DMS79 (cell line): Measurements from ENCODE around the gene NPLOC4.

Experiments used
- DNase-seq: peaks from one replicate; lab custom pipeline; 2025; lab: John Stamatoyannopoulos, UW

The NPLOC4 gene

DNA sequence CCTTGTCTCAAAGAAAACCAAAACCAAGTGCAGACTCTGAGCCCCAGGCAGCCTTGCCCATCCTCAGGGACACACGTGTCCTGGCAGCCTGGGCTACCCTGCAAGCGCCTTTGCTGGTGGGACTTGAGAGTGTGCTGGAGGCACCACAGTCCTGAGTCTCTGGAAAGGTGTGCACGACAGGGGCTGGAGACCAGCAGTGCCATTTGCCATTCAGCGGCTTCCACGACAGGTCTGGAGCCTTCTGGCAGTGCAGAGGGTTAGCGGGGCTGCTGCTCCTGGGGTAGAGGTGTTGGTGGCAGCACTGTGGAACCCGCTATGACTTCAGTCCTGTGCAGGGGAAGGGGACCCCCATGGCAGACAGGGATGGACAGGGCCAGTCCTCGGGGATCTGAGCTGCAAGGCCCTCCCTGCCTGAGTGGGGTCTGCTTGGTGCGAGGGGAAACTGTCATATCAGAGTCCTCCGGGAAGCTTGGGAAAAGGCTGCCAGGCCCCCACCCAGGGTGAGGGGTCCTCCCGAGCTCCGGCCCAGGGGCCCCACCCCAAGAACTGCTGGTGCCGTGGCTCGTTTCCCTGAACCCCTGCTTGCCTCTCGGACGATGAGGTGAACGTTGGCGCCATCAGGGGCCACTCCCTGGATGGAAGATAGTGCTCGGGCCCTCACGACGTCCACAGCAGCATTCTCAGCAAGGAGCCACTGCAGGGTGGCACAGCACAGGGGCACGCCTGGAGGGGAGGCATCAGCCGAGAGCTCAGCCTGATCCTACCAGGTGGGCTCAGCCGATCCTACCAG, 91.6 kb downstream of the NPLOC4 start:
- no peak for DNase-seq

DNA sequence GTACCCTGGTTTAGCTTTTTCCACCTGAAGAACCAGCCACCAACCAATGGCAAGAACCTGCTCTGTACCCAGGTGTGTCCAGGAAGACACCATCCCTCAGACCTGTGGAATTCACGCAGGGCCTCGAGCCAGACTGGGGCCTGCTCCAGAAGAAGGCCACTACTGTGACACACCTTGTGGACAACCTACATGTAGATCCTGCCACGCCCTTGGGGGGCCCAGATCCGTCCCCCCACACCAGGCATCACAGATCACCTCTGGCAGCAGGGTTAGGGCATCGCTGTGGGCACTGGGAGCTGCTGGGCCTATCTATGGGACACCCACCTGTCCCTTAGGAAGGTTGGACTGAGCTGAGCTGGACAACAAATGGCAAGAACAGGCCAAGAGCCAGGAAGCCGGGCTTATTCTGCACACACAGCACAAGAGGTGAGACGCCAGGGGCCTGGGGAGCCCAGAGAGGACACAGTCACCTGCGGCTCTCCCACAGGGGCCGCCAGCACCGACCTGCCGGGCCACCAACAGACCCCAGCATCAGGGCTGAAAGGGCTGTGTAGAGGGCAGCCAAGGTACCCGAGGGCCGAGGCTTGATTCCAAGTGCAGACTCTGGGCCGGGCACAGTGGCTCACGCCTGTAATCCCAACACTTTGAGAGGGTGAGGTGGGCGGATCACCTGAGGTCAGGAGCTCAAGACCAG, 92.5 kb downstream of the NPLOC4 start:
- no peak for DNase-seq

DNA sequence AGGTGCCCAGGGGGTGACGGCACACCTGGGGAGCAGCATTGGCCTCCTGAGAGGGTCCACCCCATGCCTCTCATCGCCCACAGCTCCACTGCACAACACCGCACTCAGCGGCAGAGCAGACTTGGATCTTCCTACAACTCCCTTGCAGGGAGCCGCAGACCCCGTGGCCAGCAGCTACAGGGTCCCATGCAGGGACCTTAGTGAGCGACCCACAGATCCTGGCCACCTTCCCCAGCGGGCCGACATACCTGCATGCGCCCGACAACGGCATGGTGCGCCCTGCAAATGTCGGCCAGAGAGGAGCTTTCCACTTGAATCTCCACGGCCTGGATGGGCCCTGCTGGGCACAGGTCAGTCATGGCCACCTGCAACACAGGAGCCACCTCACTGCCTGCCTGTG, 93.2 kb downstream of the NPLOC4 start:
- no peak for DNase-seq

GRCh38 chr17:81543339-81543675, 93.6 kb downstream of the NPLOC4 start:
- no peak for DNase-seq

- DNase-seq = no peak
Measured at GRCh38 chr17:81542431-81543338, 94.2 kb downstream of the NPLOC4 start.

DNA sequence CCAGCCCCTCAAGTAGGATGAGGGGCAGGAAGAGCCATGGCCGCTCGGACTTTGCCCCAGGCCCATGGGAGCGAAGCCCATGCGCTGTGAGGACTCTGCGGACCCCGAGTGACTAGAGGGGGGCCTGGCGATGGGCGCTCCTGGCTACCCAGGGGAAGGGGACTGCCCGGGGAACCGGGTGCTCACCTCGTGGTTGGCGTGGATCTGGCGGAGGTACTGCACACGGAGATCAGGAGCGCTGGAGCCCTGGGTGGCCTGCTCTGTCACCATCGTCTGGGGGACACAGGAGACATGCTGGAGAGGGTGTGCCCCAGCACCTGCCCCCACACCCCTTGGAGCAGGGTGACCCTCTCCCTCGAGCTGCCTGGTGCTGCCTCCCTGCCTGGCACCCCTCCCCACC, 95.8 kb downstream of the NPLOC4 start:
- DNase-seq = no peak

DNA sequence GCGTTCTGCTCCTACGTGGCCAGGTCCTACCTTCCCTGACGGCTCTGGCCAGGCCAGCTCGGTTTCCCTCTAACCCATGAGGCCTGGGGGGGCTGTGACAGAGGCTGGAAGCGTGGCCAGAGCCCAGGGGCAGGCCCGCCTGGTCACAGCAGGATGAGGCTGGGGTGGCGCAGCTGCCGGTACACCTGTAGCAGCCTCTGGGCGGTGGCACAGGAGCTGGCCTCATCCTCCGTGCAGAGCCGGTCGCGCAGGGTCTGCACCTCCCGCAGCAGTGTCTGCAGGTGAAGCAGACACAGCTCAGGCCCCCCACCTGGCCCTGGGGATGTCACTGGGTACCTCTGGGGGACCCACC, 96.3 kb downstream of the NPLOC4 start:
- DNase-seq = no peak

DNA sequence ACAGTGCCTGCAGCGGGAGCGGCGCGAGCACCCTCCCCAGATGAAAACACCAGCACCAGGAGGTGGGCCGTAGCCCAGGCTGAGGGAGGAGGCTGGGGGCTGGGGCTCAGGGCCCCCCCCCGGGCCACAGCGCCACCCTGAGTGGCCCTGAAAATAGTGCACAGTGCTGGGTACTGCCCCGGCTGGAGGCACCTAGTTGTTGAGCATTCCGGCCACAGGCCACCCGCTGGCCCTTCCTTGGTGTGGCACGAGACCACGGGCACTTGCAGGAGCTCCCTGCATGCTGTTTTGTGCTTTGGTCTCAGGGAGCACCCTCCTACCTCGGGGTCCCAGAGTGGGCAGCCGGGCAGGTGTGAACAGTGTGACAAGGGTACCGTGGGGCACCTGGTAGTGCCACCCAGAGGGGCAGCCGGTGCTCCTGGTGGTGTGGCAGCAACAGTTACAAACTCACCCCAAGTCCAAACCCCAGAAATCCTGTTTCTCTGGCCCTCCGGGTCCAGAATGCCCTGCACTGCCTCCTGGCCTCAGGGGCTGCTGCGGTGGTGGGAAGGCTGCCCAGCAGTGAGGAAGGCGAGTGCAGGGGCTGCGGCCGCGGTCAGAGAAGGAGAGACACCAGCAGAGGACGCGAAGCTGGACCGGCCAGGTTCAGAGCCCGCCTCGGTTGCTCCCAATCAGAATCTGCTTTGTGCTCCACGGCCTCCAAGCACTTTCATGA, 96.8 kb downstream of the NPLOC4 start:
- DNase-seq = no peak

- no peak for DNase-seq
Measured at GRCh38 chr17:81539571-81539900, 97.4 kb downstream of the NPLOC4 start.

DNA sequence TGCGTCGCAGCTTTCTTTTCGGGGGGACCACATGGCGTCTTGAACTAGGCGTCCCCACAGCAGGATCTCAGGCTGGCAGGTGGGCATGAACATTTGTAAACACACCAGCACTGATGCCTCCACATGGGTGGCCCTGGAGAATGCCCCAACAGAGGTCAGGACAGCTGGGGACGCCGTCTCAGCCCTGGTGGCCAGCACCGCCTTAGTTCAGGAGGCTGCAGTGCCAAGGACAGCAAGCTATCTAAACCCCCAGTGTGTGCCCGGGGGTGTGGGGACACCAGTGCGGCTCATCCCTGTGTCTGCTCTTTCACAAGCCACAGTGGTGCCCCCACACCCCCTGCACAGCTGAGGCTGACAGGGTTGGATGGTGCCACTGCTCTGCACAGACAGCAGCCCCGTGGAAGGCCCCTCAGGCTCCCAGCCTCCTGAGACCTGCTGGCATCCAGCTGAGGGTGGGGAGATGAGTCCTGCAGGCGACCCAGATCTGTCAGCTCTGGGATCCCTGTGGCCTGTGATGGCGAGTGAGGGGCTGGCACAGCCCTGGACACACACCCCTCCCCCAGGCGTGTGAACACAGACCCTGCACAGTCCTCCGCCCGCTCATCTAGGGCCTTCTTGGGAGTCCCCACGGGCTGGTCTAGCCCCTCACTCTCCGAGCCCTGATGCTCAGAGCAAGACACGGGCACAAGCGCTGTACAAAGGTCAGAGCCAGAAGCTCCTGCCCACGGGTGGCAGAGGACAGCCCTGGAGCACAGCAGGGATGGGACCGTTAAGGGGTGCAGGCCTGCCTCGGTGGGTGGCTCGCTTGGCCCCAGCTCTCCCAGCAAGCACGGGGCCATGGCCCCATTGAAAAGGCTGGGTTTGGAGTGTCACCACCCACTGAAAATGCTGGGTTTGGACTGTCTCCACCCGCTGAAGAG, 98.0 kb downstream of the NPLOC4 start:
- DNase-seq = no peak

DNA sequence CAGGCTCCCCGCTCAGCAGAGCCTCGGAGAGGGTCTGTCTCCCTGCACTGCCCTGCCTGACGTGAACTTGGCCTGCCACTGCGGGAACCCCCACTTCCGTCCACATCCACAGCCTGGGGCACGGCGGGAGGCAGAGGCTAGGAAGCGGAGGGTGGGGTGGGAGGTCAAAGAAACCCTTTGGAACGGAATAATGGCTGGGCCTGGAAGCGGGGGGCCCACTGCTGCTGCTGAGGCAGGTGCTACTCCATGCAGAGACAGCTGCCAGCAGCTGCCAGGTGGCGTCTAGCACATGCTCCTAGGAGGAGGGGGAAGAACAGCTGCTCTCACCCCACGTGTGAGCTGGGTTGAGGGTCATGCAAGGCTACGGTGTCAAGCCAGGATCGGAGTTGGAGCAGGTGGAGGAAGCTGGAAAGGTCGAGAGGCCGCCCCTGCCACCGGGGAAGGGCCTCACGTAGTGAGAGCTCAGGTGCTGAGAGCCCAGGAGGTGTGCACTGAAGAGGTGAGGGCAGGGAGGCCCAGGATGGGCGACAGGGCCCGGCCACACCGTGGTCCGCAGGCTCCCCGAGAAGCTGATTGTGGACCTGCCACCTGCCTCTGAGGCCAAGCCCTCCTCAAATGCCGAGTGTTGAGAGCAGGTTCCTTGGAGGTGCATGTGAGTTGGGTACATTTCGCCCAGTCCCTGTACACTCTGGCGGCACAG, 98.9 kb downstream of the NPLOC4 start:
- DNase-seq = peak; percentile 69

DNA sequence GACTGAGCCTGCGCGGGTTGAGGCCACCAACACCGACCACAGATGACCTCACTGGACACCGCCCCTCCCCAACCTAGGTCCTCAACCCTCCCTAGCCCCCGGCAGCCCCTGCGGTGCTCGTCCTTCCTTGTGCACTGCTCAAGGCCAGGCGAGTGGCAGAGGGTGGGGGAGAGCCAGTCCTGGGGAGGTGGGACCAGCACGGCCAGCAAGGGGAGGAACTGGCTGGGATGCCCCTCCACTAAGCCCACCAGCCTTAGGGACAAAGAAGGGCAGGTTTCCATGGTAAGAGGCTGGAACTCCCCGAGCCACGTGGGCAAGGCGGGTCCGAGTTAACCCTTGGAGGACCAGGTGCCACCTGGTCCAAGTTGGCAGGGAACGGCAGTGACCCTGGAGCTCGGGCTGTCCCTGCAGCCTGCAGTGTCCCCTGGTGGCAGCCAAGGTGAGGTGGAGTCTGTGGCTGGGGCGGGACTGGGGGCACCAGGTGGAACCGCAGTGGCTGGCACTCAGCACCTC, 99.5 kb downstream of the NPLOC4 start:
- peak; percentile 55 for DNase-seq

DNA sequence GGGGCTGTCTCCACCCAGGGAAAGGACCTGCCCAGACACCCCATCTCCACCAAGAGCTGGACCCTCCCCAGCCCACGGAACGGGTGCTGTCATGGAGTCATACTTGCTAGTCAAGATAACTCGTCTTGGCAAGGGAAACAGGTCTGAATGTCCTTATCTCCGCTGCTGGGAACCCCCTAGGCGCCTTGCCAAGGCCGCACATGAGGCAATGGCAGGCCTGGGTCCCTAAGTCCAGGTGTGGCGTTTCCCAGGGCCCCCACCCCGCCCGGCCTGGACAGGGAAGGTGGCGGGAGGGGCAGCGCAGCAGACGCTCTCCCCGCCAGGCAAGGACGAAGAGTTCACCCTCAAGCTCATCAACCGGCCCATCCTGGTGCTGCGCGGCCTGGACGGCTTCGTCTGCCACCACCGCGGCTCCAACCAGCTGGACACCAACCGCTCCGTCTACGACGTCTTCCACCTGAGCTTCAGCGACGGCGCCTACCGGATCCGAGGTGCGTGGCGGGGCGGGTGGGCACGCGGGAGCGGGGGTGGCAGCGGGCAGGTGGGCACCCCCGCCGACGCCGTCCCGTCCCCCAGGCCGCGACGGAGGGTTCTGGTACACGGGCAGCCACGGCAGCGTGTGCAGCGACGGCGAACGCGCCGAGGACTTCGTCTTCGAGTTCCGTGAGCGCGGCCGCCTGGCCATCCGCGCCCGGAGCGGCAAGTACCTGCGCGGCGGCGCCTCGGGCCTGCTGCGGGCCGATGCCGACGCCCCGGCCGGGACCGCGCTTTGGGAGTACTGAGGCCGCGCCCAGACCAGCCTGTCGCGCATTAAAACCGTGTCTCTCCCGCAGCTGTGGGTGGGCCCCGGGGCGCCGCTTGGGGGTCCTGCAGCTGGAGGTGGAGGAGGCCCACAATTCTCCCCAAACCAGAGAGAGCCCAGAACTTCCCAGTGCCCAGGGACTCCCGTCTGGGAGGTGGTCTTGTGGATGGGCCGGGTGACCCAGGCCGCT, 100.3 kb downstream of the NPLOC4 start:
- DNase-seq = no peak

- DNase-seq = no peak
Measured at GRCh38 chr17:81535480-81536298, 101.2 kb downstream of the NPLOC4 start.

GRCh38 chr17:81535007-81535328, 101.9 kb downstream of the NPLOC4 start:
- no peak for DNase-seq

DNA sequence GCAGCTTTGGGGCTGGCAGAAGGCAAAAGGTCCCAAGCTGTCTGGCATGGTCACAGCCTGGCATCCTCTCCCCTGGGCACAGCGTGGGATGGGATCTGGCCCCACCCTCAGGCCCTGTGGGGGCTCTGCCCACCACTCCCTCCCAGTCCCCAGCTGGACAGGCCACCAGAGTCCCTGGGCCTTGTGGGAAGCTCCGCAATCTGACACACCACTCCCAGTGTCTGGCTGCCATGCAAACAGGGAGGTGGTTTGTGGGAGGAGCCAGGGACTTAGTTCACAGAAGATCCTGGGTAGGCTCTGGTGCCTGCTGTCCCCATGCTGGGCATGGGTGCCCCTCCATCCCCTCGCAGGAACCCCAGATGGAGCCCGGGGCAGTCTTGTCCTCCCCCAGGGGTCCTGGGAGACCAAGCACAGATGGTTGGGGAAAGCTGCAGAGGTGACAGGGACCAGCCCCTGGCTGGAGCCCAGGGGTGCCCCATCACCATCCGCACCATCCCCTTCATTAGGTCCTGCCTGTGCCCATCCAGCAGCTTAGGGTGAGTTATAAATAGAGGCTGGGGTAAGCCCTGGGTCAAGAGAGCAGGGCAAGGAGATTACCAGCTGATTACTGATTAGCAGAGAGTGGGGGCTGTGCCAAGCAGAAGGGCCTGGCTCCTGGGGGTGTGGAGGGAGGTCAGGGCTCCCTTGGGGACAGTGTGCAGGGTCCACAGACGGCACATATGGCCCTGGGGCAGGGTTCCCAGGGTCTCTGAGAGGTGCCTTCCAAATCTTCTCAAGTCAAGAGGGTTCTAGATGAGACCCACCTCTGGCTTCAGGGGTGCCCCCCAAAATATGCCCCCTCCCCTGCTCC, 102.5 kb downstream of the NPLOC4 start:
- no peak for DNase-seq

GRCh38 chr17:81533339-81534141, 103.4 kb downstream of the NPLOC4 start:
- no peak for DNase-seq
